GM12892 (cell line): ENCODE results near the gene TBC1D5.
"Not testable (repeated sequence)": the region's sequence is repeated elsewhere in the genome, so short reads cannot be mapped to it uniquely, and the experiment has no call there.

ENCODE experiments used
- POLR2A ChIP-seq: IDR thresholded peaks from 2 replicates; pipeline ENCODE4 v1.6.1; 2011; ENCODE audit warnings: low read depth, low read length, control low read depth
- TAF1 ChIP-seq: IDR thresholded peaks from 2 replicates; pipeline ENCODE4 v1.6.1; 2011; ENCODE audit warnings: low read depth, mild to moderate bottlenecking, control low read depth, low read length, borderline replicate concordance

GRCh38 chr3:17532446-17532845, 210.0 kb downstream of the TBC1D5 start:
- not testable (repeated sequence) for TF ChIP-seq POLR2A, TAF1
